ENCODE results near the gene DUSP5.
"Not testable (repeated sequence)": the region's sequence is repeated elsewhere in the genome, so short reads cannot be mapped to it uniquely, and the experiment has no call there.

- TF ChIP-seq CTCF (IDR thresholded peaks at IDR 0.05); ZFX (IDR thresholded peaks at IDR 0.05; ENCODE audit: borderline replicate concordance): not testable (repeated sequence)
Observed at GRCh38 chr10:110470541-110470940, 27.2 kb upstream of the DUSP5 start.

Data from 22Rv1 (cell line).